Testis (tissue), 2 donors: Measurements from ENCODE around the gene HEXA.

ENCODE experiments used
- CTCF ChIP-seq, 3 experiments: fragments of 450-650 bp in 2 of 3; fragments of 200-600 bp in 1 of 3; sonication (generic) in 1 of 3; IDR thresholded peaks; one replicate each; pipeline ENCODE4 v1.5.1; 2016 to 2019; ENCODE audit warnings: antibody characterized with exemption in 3 of 3, mild to moderate bottlenecking in 2 of 3, moderate library complexity in 1 of 3
- POLR2A ChIP-seq: fragments of 450-650 bp; IDR thresholded peaks from one replicate; pipeline ENCODE4 v1.6.1; 2017; ENCODE audit warnings: antibody characterized with exemption, mild to moderate bottlenecking, moderate library complexity

GRCh38 chr15:72341361-72341760 lies 34.5 kb downstream of the HEXA start:
- TF ChIP-seq POLR2A (no peak), CTCF (IDR thresholded peaks at IDR 0.05) (no peak)
